Left lung (tissue), 10 donors: ENCODE measurements around the gene TCF7L2. TPM values are rescaled to one million over a fixed set of nuclear protein-coding genes. Genes with fewer than 3 reads are reported as not detected.

Source experiments
- ATAC-seq: fragments of 200-7000 bp; cut with Tn5 transposase; one replicate; pipeline ENCODE4 v1.9.1; 2020; ENCODE audit warnings: moderate library complexity
- DNase-seq, 4 donors: peaks; one replicate each; pipeline ENCODE4 v3.0.0-alpha.2; 2013 to 2020
- H3K27ac ChIP-seq, 2 donors: fragments of 200-600 bp; sonication (generic) in 1 of 2; one replicate each; pipeline versions ENCODE4 v1.5.0 to v1.8.0; 2020 to 2021
- H3K27me3 ChIP-seq, 2 donors: fragments of 200-600 bp; sonication (generic) in 1 of 2; one replicate each; pipeline versions ENCODE4 v1.5.0 to v1.8.0; 2020 to 2021
- H3K36me3 ChIP-seq, 2 donors: fragments of 200-600 bp; sonication (generic) in 1 of 2; one replicate each; pipeline versions ENCODE4 v1.5.0 to v1.8.0; 2020 to 2021
- H3K4me1 ChIP-seq, 2 donors: fragments of 200-600 bp; one replicate each; pipeline ENCODE4 v1.8.0; 2021
- H3K4me3 ChIP-seq, 2 donors: fragments of 200-600 bp; sonication (generic) in 1 of 2; one replicate each; pipeline versions ENCODE4 v1.5.0 to v1.8.0; 2020 to 2021; ENCODE audit warnings: mild to moderate bottlenecking in 1 of 2
- H3K9me3 ChIP-seq, 2 donors: fragments of 200-600 bp; sonication (generic) in 1 of 2; one replicate each; pipeline versions ENCODE4 v1.5.0 to v1.8.0; 2020 to 2021
- intact Hi-C, 2 donors: fragments of 100-400 bp; cut with DNase I; formaldehyde crosslinking; loops; one replicate each; pipeline versions ENCODE4 v1.11.2 to v1.14.2; 2022
- polyA plus RNA-seq, 6 donors: library from polyadenylated mRNA; unstranded; fragments of 120-200 nt; gene quantifications; one replicate each; pipeline ENCODE4 v1.2.1, GENCODE V29; 2013; ENCODE audit not compliant: insufficient read length in 6 of 6
- total RNA-seq, 2 donors: library from RNA; stranded (reverse); fragmentation: NEBNext Ultra II Directional; extraction: Animal tissue kit (Norgen Biotek cat#: 25700); gene quantifications; one replicate each; pipeline ENCODE4 v1.2.1, GENCODE V29; 2021
- TF ChIP-seq, protein P1 (sequence below), 2 donors: fragments of 200-600 bp; sonication (generic) in 1 of 2; IDR thresholded peaks; one replicate each; pipeline versions ENCODE4 v1.5.0 to v1.8.0; 2021; ENCODE audit warnings: antibody characterized with exemption in 2 of 2
- donor health status: DM: no; HTN: yes; CAD: no.
- donor health status: DM: no; HTN: no; CAD: no.

TCF7L2 gene
- total and polyA plus RNA-seq, 8 donors, result 25.1 to 54.9 (median 53.0) TPM

GRCh38 chr10:113177936-113178335 is 227.9 kb downstream of the TCF7L2 start:
- TF ChIP-seq, protein P1, sequence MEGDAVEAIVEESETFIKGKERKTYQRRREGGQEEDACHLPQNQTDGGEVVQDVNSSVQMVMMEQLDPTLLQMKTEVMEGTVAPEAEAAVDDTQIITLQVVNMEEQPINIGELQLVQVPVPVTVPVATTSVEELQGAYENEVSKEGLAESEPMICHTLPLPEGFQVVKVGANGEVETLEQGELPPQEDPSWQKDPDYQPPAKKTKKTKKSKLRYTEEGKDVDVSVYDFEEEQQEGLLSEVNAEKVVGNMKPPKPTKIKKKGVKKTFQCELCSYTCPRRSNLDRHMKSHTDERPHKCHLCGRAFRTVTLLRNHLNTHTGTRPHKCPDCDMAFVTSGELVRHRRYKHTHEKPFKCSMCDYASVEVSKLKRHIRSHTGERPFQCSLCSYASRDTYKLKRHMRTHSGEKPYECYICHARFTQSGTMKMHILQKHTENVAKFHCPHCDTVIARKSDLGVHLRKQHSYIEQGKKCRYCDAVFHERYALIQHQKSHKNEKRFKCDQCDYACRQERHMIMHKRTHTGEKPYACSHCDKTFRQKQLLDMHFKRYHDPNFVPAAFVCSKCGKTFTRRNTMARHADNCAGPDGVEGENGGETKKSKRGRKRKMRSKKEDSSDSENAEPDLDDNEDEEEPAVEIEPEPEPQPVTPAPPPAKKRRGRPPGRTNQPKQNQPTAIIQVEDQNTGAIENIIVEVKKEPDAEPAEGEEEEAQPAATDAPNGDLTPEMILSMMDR (IDR thresholded peaks at IDR 0.05), result no peak
- H3K4me3 ChIP-seq, result no peak overlapping the region
- intact Hi-C loops, result no loop called here
- no peaks in the 10 kb centered on the region for H3K9me3 ChIP-seq
- no peak for DNase-seq
- H3K27ac ChIP-seq, result no peak overlapping the region
- no peaks in the 10 kb centered on the region for H3K27me3 ChIP-seq
- H3K4me1 ChIP-seq, result peaks cover 0 to 19% of the 10 kb centered on the region in 2 donors
- ATAC-seq, result no peak
- no peaks in the 10 kb centered on the region for H3K36me3 ChIP-seq

DNA sequence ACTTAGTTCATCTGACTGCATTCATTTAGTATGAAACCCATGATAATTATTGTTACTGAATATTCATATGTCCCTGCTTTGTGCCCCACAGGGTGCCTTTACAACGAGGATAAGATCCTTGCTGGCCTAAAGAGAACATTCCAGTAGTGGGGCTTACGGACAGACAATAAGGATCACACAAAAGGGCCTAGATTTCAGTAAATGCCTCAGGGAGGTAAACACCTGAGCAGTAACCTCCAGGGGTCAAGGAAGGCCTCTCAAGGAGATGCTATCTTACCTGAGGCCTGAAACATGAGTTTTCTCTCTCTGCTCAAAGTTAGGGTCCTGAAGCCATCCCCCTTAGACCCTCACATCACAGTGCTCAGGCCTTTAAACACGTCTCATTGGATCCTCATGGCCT is 228.7 kb downstream of the TCF7L2 start:
- no peak for DNase-seq
- H3K36me3 ChIP-seq, result no peaks in the 10 kb centered on the region
- H3K27me3 ChIP-seq, result no peaks in the 10 kb centered on the region
- H3K4me3 ChIP-seq, result no peak overlapping the region
- no peaks in the 10 kb centered on the region for H3K9me3 ChIP-seq
- intact Hi-C loops, result no loop called here
- ATAC-seq, result no peak
- no peak overlapping the region for H3K27ac ChIP-seq
- TF ChIP-seq, protein P1 (IDR thresholded peaks at IDR 0.05), result no peak
- H3K4me1 ChIP-seq, result peaks cover 0 to 19% of the 10 kb centered on the region in 2 donors

GRCh38 chr10:113179265-113179664 is 229.2 kb downstream of the TCF7L2 start:
- TF ChIP-seq, protein P1 (IDR thresholded peaks at IDR 0.05), result no peak
- H3K4me1 ChIP-seq, result peaks cover 0 to 19% of the 10 kb centered on the region in 2 donors
- peak; percentile 59 for ATAC-seq
- H3K9me3 ChIP-seq, result no peaks in the 10 kb centered on the region
- H3K4me3 ChIP-seq, result no peak overlapping the region
- H3K36me3 ChIP-seq, result no peaks in the 10 kb centered on the region
- H3K27ac ChIP-seq, result no peak overlapping the region
- peak in 1 of 4 donors; percentile 64 for DNase-seq
- intact Hi-C loops, result no loop called here
- no peaks in the 10 kb centered on the region for H3K27me3 ChIP-seq

- no peak overlapping the region for H3K4me3 ChIP-seq
- intact Hi-C loops, result no loop called here
- no peaks in the 10 kb centered on the region for H3K27me3 ChIP-seq
- TF ChIP-seq, protein P1 (IDR thresholded peaks at IDR 0.05), result no peak
- H3K9me3 ChIP-seq, result no peaks in the 10 kb centered on the region
- ATAC-seq (no peak), DNase-seq (no peak)
- H3K27ac ChIP-seq, result no peak overlapping the region
- H3K4me1 ChIP-seq, result peaks cover 0 to 19% of the 10 kb centered on the region in 2 donors
- H3K36me3 ChIP-seq, result no peaks in the 10 kb centered on the region
Observed at GRCh38 chr10:113179966-113180365, 229.9 kb downstream of the TCF7L2 start.

- no peak for DNase-seq
- H3K4me1 ChIP-seq, result peaks cover 0 to 19% of the 10 kb centered on the region in 2 donors
- no peak for ATAC-seq
- intact Hi-C loops, result no loop called here
- H3K27ac ChIP-seq, result no peak overlapping the region
- H3K27me3 ChIP-seq, result no peaks in the 10 kb centered on the region
- H3K4me3 ChIP-seq, result no peak overlapping the region
- no peaks in the 10 kb centered on the region for H3K36me3 ChIP-seq
- TF ChIP-seq, protein P1 (IDR thresholded peaks at IDR 0.05), result no peak
- no peaks in the 10 kb centered on the region for H3K9me3 ChIP-seq
Observed at GRCh38 chr10:113180401-113181154, 230.5 kb downstream of the TCF7L2 start.
